ENCODE results near the gene NTM.

DNA sequence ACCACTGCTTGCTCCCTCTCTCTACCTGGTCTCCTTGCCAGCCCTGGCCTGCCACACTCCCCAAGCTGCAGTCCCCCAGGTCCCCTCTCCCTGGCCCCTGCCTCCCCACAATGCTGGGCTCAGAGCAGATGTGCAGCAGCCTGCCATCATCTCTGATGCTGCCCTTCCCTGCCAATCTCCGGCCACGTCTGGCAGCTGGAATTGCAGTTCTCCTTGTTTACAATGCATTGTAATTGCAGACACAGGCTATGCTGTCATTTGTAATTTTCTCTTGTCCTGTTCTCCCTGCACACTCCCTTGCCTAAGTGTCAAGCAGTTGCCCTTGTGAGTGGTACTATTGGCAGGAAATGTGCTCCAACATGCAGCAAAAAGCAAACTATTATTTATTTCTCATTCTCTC lies 222.3 kb downstream of the NTM start:
- TF ChIP-seq YY1 (IDR thresholded peaks at IDR 0.05; ENCODE audit: extremely low read depth, insufficient replicate concordance, low read depth, low read length) (no peak), EZH2phosphoT487 (IDR thresholded peaks at IDR 0.05; ENCODE audit: borderline replicate concordance) (no peak)
- TF ChIP-seq, protein P1, sequence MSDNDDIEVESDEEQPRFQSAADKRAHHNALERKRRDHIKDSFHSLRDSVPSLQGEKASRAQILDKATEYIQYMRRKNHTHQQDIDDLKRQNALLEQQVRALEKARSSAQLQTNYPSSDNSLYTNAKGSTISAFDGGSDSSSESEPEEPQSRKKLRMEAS (IDR thresholded peaks at IDR 0.05), result no peak

All from HCT116 (cell line).